Hematopoietic multipotent progenitor cell treated with erythropoietin and hydrocortisone succinate and interleukin-3 and kit ligand, for 17 days (in vitro differentiated cells): ENCODE results near the gene ANKRD26.
"Not testable (repeated sequence)": the region's sequence is repeated elsewhere in the genome, so short reads cannot be mapped to it uniquely, and the experiment has no call there.

Source experiments
- DNase-seq: peaks from one replicate; pipeline ENCODE4 v3.0.0-alpha.2; 2015; ENCODE audit warnings: low spot score

ANKRD26 gene

GRCh38 chr10:27099916-27100812, at the start of gene ANKRD26:
ANKRD26 (minus strand) TSS chr10:27100494; CDS start chr10:27100326, 168 bp downstream.
- peak; percentile 99 for DNase-seq

GRCh38 chr10:27147701-27148100, 47.4 kb upstream of the ANKRD26 start:
- no peak for DNase-seq

GRCh38 chr10:27145937-27146336, 45.6 kb upstream of the ANKRD26 start:
- no peak for DNase-seq

GRCh38 chr10:27143686-27144085, 43.4 kb upstream of the ANKRD26 start:
- DNase-seq: no peak

- DNase-seq: no peak
These were observed 38.0 kb upstream of the ANKRD26 start for GRCh38 chr10:27138277-27138676.

GRCh38 chr10:27134371-27134770, 34.1 kb upstream of the ANKRD26 start:
- DNase-seq: no peak

GRCh38 chr10:27108165-27108564, 7.9 kb upstream of the ANKRD26 start:
- no peak for DNase-seq

GRCh38 chr10:27104919-27105318, 4.6 kb upstream of the ANKRD26 start:
- no peak for DNase-seq

GRCh38 chr10:27100813-27101347, 586 bp upstream of the ANKRD26 start:
- no peak for DNase-seq

GRCh38 chr10:27099448-27099847, 846 bp downstream of the ANKRD26 start:
- DNase-seq: no peak

GRCh38 chr10:27088119-27089044, 11.9 kb downstream of the ANKRD26 start:
- DNase-seq: no peak

- DNase-seq: no peak
These were observed 27.7 kb downstream of the ANKRD26 start for GRCh38 chr10:27072436-27073114.

- no peak for DNase-seq
These were observed 31.9 kb downstream of the ANKRD26 start for GRCh38 chr10:27068217-27068891.

GRCh38 chr10:27065084-27065483, 35.2 kb downstream of the ANKRD26 start:
- DNase-seq: no peak

- DNase-seq: no peak
These were observed 47.6 kb downstream of the ANKRD26 start for GRCh38 chr10:27052656-27053055.

GRCh38 chr10:27045247-27045646, 55.0 kb downstream of the ANKRD26 start:
- not testable (repeated sequence) for DNase-seq

- DNase-seq: no peak
These were observed 59.1 kb downstream of the ANKRD26 start for GRCh38 chr10:27041196-27041595.

- no peak for DNase-seq
These were observed 62.1 kb downstream of the ANKRD26 start for GRCh38 chr10:27038168-27038567.

GRCh38 chr10:27035163-27035562, 65.1 kb downstream of the ANKRD26 start:
- no peak for DNase-seq

- no peak for DNase-seq
These were observed 70.2 kb downstream of the ANKRD26 start for GRCh38 chr10:27030060-27030459.

GRCh38 chr10:27022048-27022447, 78.2 kb downstream of the ANKRD26 start:
- no peak for DNase-seq
